GM23248 (cell line): ENCODE data around the gene TWNK. TPM values are rescaled to one million over a fixed set of nuclear protein-coding genes. Genes with fewer than 3 reads are reported as not detected.

Experiments
- DNase-seq: peaks from one replicate; pipeline ENCODE4 v3.0.0-alpha.2; 2015
- H2AFZ ChIP-seq: fragments of 200-600 bp; sonication (generic); 2 replicates; pipeline ENCODE4 v1.6.1; 2016; ENCODE audit warnings: antibody characterized with exemption
- H3F3A ChIP-seq: fragments of 200-600 bp; sonication (generic); 2 replicates; pipeline ENCODE4 v1.6.1; 2016; ENCODE audit warnings: mild to moderate bottlenecking, antibody characterized with exemption, mixed run types; ENCODE audit not compliant: insufficient read depth
- H3K27ac ChIP-seq: fragments of 200-600 bp; sonication (generic); 2 replicates; pipeline ENCODE4 v1.5.1; 2016; ENCODE audit warnings: mild to moderate bottlenecking
- H3K27me3 ChIP-seq: fragments of 200-600 bp; sonication (generic); replicated peaks from 2 replicates; pipeline ENCODE4 v1.6.1; 2016; ENCODE audit warnings: mild to moderate bottlenecking; ENCODE audit not compliant: insufficient read depth
- H3K36me3 ChIP-seq: fragments of 200-600 bp; sonication (generic); 2 replicates; pipeline ENCODE4 v1.6.1; 2016; ENCODE audit warnings: low read depth, mild to moderate bottlenecking
- H3K4me1 ChIP-seq: fragments of 200-600 bp; sonication (generic); 2 replicates; pipeline ENCODE4 v1.6.1; 2016; ENCODE audit warnings: mild to moderate bottlenecking; ENCODE audit not compliant: insufficient read depth
- H3K4me2 ChIP-seq: fragments of 200-600 bp; sonication (generic); one replicate; pipeline ENCODE4 v1.6.1; 2016; ENCODE audit warnings: mild to moderate bottlenecking; ENCODE audit not compliant: unreplicated experiment
- H3K4me3 ChIP-seq: fragments of 200-600 bp; sonication (generic); 2 replicates; pipeline ENCODE4 v1.5.1; 2016; ENCODE audit warnings: mild to moderate bottlenecking
- H3K79me2 ChIP-seq: fragments of 200-600 bp; sonication (generic); 2 replicates; pipeline ENCODE4 v1.6.1; 2016; ENCODE audit warnings: mild to moderate bottlenecking; ENCODE audit not compliant: insufficient read depth
- H3K9ac ChIP-seq: fragments of 200-600 bp; sonication (generic); 2 replicates; pipeline ENCODE4 v1.6.1; 2016; ENCODE audit warnings: mild to moderate bottlenecking
- H3K9me2 ChIP-seq: fragments of 200-600 bp; sonication (generic); 2 replicates; pipeline ENCODE4 v1.6.1; 2016; ENCODE audit warnings: mixed run types, mild to moderate bottlenecking, moderate library complexity; ENCODE audit not compliant: insufficient read depth
- H3K9me3 ChIP-seq: fragments of 200-600 bp; sonication (generic); one replicate; pipeline ENCODE4 v1.6.1; 2017; ENCODE audit warnings: low read depth
- H4K20me1 ChIP-seq: fragments of 200-600 bp; sonication (generic); 2 replicates; pipeline ENCODE4 v1.6.0; 2016; ENCODE audit not compliant: insufficient read depth
- EZH2 ChIP-seq: fragments of 200-600 bp; sonication (generic); IDR thresholded peaks from 2 replicates; pipeline ENCODE4 v1.6.1; 2018; ENCODE audit warnings: antibody characterized with exemption, mild to moderate bottlenecking; ENCODE audit not compliant: insufficient read depth, poor library complexity, severe bottlenecking
- EZH2phosphoT487 ChIP-seq: fragments of 200-600 bp; sonication (generic); IDR thresholded peaks from 2 replicates; pipeline ENCODE4 v1.6.1; 2018; ENCODE audit warnings: antibody characterized with exemption, moderate library complexity, mild to moderate bottlenecking, low read depth; ENCODE audit not compliant: insufficient read depth
- WGBS, 2 experiments: methylation state at CpG; one replicate each; pipeline ENCODE4 v1.1.6; 2015 to 2017; ENCODE audit warnings: low lambda C conversion rate in 2 of 2, low coverage in 1 of 2; ENCODE audit errors: missing lambda C conversion rate in 2 of 2; 5-methylcytosine and 5-hydroxymethylcytosine counted together
- in situ Hi-C: fragments of 300-500 bp; cut with MboI; formaldehyde crosslinking; loops from 2 replicates; pipeline ENCODE4 v1.15.0; 2020
- polyA plus RNA-seq: library from polyadenylated mRNA; unstranded; fragments of >200 nt; fragmentation: Nextera tagmentation; extraction: Ambion mirVana; gene quantifications from 2 replicates; pipeline ENCODE4 v1.2.1, GENCODE V29; 2016
- total RNA-seq: library from RNA; depleted of rRNA; stranded (reverse); fragments of >200 nt; shearing (Covaris generic); gene quantifications from 2 replicates; pipeline ENCODE4 v1.2.3, GENCODE V29; 2014

The TWNK gene
- total and polyA plus RNA-seq, 2 experiments from 2014 or later: 4.4 TPM

- Histone ChIP-seq H3K27ac (peak overlapping the region; percentile 73), H3K9me3 (no peaks in the 10 kb centered on the region), H3K36me3 (0 out of 2 replicates have a peak, but pooled peaks cover 5% of the 10 kb centered on the region), H4K20me1 (no peaks in the 10 kb centered on the region), H3K79me2 (no peaks in the 10 kb centered on the region), H3F3A (peaks cover 20% of the 10 kb centered on the region; the same call in 1 of the 2 replicates), H3K9ac (peak overlapping the region; percentile 34; the same call in 1 of the 2 replicates), H2AFZ (0 out of 2 replicates have a peak overlapping the region, but pooled peaks have one; percentile 69), H3K9me2 (no peaks in the 10 kb centered on the region), H3K4me1 (peaks cover 20% of the 10 kb centered on the region), H3K27me3 (no peaks in the 10 kb centered on the region), H3K4me3 (no peak overlapping the region), H3K4me2 (no peak overlapping the region)
- in situ Hi-C loops: no loop called here
- peak; percentile 52 for DNase-seq
- 68 to 71% methylated on average over 21 of the region's 22 CpGs for WGBS, 2 experiments
- TF ChIP-seq EZH2phosphoT487: no peak
- TF ChIP-seq EZH2: no peak
These were observed 24.4 kb downstream of the TWNK start for GRCh38 chr10:101011517-101012423.

- Histone ChIP-seq H3K79me2 (no peaks in the 10 kb centered on the region), H3K27me3 (no peaks in the 10 kb centered on the region), H3K4me2 (peak overlapping the region; percentile 37), H3K9ac (peak overlapping the region; percentile 34), H3K36me3 (no peaks in the 10 kb centered on the region), H3K9me3 (no peaks in the 10 kb centered on the region), H3K9me2 (no peaks in the 10 kb centered on the region), H4K20me1 (no peaks in the 10 kb centered on the region), H3F3A (peaks cover 20% of the 10 kb centered on the region; the same call in 1 of the 2 replicates), H3K4me3 (no peak overlapping the region), H2AFZ (peak overlapping the region; percentile 69), H3K4me1 (peaks cover 20% of the 10 kb centered on the region), H3K27ac (peak overlapping the region; percentile 73)
- in situ Hi-C loops: no loop called here
- TF ChIP-seq EZH2 (no peak), EZH2phosphoT487 (no peak)
- 11 to 12% methylated on average over 14 of the region's 14 CpGs for WGBS, 2 experiments
- DNase-seq: peak; percentile 96
These were observed 25.4 kb downstream of the TWNK start for GRCh38 chr10:101012525-101013364.

GRCh38 chr10:101013365-101013825, 26.1 kb downstream of the TWNK start:
- in situ Hi-C loops: no loop called here
- Histone ChIP-seq H3K4me1 (peaks cover 20% of the 10 kb centered on the region), H4K20me1 (no peaks in the 10 kb centered on the region), H3K36me3 (no peaks in the 10 kb centered on the region), H3F3A (peaks cover 20% of the 10 kb centered on the region; the same call in 1 of the 2 replicates), H3K27ac (peak overlapping the region; percentile 73), H3K4me3 (no peak overlapping the region), H3K27me3 (no peaks in the 10 kb centered on the region), H3K4me2 (peak overlapping the region; percentile 33), H2AFZ (peak overlapping the region; percentile 69; the same call in 1 of the 2 replicates), H3K9ac (peak overlapping the region; percentile 31; the same call in 1 of the 2 replicates), H3K9me3 (no peaks in the 10 kb centered on the region), H3K9me2 (no peaks in the 10 kb centered on the region), H3K79me2 (no peaks in the 10 kb centered on the region)
- WGBS, 2 experiments: 42 to 46% methylated on average over 9 of the region's 9 CpGs
- TF ChIP-seq EZH2 (no peak), EZH2phosphoT487 (no peak)
- DNase-seq: no peak

DNA sequence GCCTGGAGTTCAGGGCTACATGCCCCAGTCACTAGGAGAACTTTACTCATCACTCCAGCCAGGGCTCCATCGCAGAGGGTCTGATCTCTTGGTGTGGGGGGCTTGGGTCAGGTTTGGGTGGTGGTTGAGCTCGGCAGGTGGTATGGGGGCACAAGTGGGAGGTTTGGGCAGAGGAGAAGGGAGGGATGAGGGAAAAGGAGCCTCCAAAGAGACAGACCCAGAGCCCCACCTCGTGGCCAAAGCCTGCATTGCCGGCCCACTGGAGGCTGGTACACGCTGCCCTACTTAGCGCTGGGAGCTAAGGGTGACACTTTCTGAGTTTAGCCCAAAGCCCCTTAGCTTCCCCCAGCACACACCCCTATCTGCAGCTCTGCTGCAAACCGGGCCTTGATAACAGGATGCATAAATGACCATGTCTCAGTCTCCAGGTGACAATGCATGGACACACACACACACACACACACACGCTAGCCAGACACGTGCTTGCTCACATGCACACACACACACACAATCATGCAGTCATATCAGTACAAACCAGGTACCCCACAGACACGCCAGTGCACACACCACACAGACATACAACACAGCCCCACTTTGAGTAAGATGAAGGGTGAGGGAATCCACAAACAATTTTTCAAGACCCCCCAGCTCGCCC, 27.0 kb downstream of the TWNK start:
- DNase-seq: peak; percentile 75
- Histone ChIP-seq H3K4me1 (peaks cover 20% of the 10 kb centered on the region), H3K4me3 (no peak overlapping the region), H3K4me2 (no peak overlapping the region), H4K20me1 (no peaks in the 10 kb centered on the region), H3K27ac (no peak overlapping the region), H3K79me2 (no peaks in the 10 kb centered on the region), H2AFZ (no peak overlapping the region), H3K27me3 (no peaks in the 10 kb centered on the region), H3K9me3 (no peaks in the 10 kb centered on the region), H3F3A (peaks cover 20% of the 10 kb centered on the region; the same call in 1 of the 2 replicates), H3K9ac (no peak overlapping the region), H3K36me3 (no peaks in the 10 kb centered on the region), H3K9me2 (no peaks in the 10 kb centered on the region)
- in situ Hi-C loops: no loop called here
- TF ChIP-seq EZH2phosphoT487 (no peak), EZH2 (no peak)
- 17 to 34% methylated on average over 7 to 11 of the region's 11 CpGs for WGBS, 2 experiments
